DMS153 treated with DMSO at 0.1 percent for 48 hours (cell line): ENCODE results near the gene SPIRE1.

ENCODE experiments used
- DNase-seq: peaks from one replicate; lab custom pipeline; 2025; ENCODE audit not compliant: unreplicated experiment; lab: John Stamatoyannopoulos, UW

The SPIRE1 gene

GRCh38 chr18:12455496-12455895 lies 202.4 kb downstream of the SPIRE1 start:
- DNase-seq, result no peak

- DNase-seq, result no peak
Observed at GRCh38 chr18:12452784-12453183, 205.1 kb downstream of the SPIRE1 start.

GRCh38 chr18:12451428-12451827 lies 206.5 kb downstream of the SPIRE1 start:
- no peak for DNase-seq

GRCh38 chr18:12449051-12449785 lies 208.7 kb downstream of the SPIRE1 start:
- DNase-seq, result no peak

- DNase-seq, result no peak
Observed at GRCh38 chr18:12445554-12445953, 212.4 kb downstream of the SPIRE1 start.

- no peak for DNase-seq
Observed at GRCh38 chr18:12443551-12443950, 214.4 kb downstream of the SPIRE1 start.

- no peak for DNase-seq
Observed at GRCh38 chr18:12442946-12443345, 215.0 kb downstream of the SPIRE1 start.

GRCh38 chr18:12441475-12442034 lies 216.4 kb downstream of the SPIRE1 start:
- no peak for DNase-seq

GRCh38 chr18:12438257-12438656 lies 219.7 kb downstream of the SPIRE1 start:
- no peak for DNase-seq

GRCh38 chr18:12435867-12436266 lies 222.0 kb downstream of the SPIRE1 start:
- DNase-seq, result no peak

- no peak for DNase-seq
Observed at GRCh38 chr18:12434541-12434929, 223.4 kb downstream of the SPIRE1 start.

- no peak for DNase-seq
Observed at GRCh38 chr18:12433829-12434540, 223.9 kb downstream of the SPIRE1 start.

- no peak for DNase-seq
Observed at GRCh38 chr18:12432881-12433280, 225.0 kb downstream of the SPIRE1 start.

- DNase-seq, result no peak
Observed at GRCh38 chr18:12432196-12432595, 225.7 kb downstream of the SPIRE1 start.

GRCh38 chr18:12431561-12431960 lies 226.3 kb downstream of the SPIRE1 start:
- DNase-seq, result no peak

GRCh38 chr18:12430137-12430990 lies 227.5 kb downstream of the SPIRE1 start:
- no peak for DNase-seq

GRCh38 chr18:12429556-12429955 lies 228.4 kb downstream of the SPIRE1 start:
- no peak for DNase-seq

GRCh38 chr18:12428923-12429322 lies 229.0 kb downstream of the SPIRE1 start:
- no peak for DNase-seq

GRCh38 chr18:12426924-12427323 lies 231.0 kb downstream of the SPIRE1 start:
- DNase-seq, result no peak

- no peak for DNase-seq
Observed at GRCh38 chr18:12424252-12424651, 233.7 kb downstream of the SPIRE1 start.

GRCh38 chr18:12423820-12424219 lies 234.1 kb downstream of the SPIRE1 start:
- no peak for DNase-seq
